GM10847 (cell line): ENCODE results near the gene EHD1.

Experiments
- POLR2A ChIP-seq: IDR thresholded peaks from 2 replicates; pipeline ENCODE4 v1.6.1; 2011; ENCODE audit not compliant: insufficient read length; ENCODE audit errors: extremely low read depth

EHD1 gene

GRCh38 chr11:64831411-64831891, 47.0 kb downstream of the EHD1 start:
- TF ChIP-seq POLR2A = no peak

DNA sequence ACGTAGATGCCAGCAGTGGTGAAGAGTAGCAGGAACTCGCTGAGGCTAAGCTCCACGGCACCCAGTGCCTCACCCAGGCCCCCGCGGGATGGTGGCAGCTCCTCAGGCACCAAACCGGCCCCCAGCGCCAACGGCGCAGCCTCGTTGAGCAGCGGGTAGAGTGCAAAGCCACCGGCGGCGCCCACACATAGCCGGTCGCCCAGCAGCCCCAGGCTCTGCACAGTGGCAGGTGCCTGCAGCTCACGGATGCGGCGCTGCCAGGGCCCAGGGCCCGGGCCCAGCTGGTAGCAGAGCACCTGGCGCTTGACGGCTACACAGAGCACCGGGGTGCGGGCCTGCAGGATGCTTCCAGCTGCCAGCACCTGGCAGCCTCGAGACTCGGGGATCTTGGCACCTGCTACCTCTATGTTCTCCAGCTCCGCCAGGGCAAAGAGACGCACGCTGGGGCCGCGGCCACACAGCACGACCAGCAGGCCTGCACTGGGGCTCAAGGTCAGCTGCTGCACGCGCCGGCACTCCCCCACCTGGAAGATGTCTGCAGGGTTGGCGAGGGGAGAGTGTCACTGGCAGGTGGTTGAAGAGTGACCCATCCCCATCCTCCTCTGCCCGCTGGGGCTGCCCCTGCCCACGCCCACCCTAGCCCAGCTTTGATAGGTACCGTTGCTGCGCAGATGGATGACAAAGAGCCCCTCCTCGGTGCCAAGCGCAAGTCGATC, 48.7 kb downstream of the EHD1 start:
- TF ChIP-seq POLR2A = no peak

DNA sequence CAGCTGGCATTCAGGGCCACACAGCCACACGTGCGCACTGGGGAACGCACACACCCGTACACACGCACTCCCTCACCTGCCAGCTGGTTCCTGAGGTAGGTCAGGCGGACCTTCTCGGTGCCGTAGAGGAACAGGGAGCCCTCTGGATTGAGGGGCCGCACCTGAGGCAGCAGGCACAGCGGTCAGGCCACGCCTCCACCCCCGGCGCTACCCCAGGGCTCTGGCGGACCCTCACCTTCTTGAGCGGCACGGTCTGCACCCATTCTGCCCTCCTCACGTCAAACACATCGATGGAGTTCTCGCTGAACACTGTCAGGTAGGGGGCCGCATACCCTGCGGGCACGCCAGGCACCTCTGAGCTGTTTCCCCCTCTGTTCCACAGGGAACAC, 51.0 kb downstream of the EHD1 start:
- no peak for TF ChIP-seq POLR2A

DNA sequence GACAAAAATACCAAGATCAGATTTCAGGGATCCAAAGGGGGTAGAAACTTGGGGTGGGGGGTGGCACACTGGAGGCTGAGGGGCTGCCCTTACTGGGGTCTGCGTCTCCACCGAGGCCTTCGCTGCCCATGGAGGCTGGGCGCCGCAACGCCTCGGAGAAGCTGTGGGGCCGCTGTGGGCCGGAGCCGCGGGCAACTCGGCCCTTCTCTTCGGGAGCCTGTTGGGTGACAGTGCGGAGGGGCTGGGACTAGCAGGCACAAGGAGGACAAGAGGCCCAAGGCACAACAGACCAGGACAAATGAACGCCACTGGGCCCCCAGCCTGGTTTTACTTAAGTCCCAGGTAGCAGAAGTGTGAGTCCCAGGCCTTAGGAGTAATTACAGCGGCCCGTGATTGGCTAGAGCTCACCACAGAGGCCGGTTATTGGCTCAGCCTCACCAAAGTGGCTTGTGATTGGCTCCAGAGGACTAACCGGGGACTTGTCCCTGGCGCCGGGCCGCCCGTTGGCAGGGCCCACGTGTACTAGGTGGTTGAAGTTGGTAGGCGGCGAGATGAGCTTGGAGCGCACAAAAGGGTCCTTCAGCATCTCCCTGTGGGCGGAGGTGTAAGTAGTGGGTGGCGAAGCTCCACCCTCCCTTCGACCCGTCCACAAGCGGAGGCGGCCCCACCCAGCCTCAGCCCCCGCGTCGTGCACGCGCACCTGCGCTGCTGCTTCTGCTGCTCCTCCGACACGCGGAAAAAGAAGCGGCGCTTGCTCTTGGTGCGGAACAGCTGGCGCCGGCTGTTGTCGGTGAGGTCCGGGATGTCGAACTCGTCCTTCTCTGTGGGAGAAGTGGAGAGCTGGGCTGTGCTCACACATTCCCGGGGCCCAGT, 51.6 kb downstream of the EHD1 start:
- TF ChIP-seq POLR2A = no peak

DNA sequence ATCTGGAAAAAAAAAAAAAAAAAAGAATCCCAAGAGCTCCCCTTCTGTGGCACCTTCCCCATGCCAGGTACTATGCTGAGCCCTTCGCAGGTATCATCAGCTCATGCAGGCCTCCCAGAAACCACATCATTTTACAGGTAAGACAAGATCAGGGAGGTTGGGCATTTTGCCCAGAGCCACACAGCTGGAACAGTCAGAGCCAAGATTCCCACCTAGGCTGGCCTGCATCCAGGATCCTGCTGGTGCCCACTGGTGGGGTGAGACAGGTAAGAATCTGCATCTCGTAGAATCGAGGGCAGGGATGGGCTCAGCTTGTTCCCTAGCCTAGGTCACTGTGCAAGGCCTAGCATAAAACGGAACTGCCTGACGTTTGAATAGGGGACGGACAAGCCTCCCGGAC, 52.4 kb downstream of the EHD1 start:
- TF ChIP-seq POLR2A = no peak

GRCh38 chr11:64823568-64824119, 54.8 kb downstream of the EHD1 start:
- no peak for TF ChIP-seq POLR2A

DNA sequence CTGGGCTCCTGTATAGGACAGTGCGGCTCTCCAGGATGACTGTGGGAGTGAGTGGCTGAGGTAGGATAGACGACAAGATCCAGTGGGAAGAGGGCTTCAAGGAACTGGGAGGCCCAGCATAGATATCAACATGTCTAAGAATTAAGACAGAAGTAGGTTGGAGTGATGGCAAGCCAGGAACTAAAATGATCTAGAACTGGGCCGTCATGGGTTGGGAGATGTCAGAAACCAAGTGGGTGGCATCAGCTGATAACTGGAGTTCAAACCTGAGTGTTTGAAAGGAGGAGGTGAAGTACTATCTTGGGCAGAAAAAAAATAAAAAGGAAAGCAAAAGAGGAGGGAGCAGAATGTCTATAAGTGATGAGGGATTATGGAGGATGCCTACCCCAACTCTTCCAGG, 60.9 kb downstream of the EHD1 start:
- no peak for TF ChIP-seq POLR2A

GRCh38 chr11:64814712-64815187, 63.7 kb downstream of the EHD1 start:
- no peak for TF ChIP-seq POLR2A

DNA sequence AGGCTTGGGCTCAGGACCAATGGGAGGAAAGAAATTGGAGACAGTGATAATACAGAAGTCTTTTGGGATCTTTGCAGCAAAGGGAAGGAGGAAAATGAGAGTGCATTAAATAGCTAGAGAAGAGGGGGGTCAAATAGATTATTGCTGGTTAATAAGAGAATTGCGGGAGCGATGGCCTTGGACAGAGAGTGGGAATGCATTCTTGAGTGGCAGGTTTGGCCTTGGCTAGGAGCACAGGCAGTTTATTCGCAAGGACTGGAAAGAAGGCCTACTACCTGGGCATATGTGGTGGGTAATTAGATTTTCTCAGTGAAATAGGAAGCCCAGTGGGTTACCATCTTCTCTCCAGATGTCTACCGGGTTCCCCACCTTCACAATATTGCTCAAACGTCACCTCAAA, 64.6 kb downstream of the EHD1 start:
- TF ChIP-seq POLR2A = no peak

DNA sequence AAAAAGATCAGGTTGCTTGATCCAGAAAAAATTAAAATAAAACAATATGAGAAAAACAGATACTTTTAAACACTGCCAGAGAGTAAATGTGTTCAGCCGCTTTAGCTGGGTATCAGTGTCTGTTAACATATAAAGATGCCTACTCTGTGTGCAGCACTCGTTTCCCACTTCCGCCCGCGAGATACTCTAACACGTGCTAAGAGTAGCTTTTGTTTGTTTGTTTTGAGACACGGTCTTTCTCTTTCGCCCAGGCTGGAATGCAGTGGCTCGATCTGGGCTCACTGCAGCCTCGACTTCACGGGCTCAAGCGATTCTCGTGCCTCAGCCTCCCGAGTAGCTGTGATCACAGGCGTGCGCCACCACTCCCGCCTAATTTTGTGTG, 67.5 kb downstream of the EHD1 start:
- TF ChIP-seq POLR2A = no peak

GRCh38 chr11:64810271-64810890, 68.0 kb downstream of the EHD1 start, which contains the start of gene MEN1:
MEN1 (minus strand) TSS chr11:64810551; CDS start chr11:64810109, 442 bp downstream.
- TF ChIP-seq POLR2A = peak; percentile 44

GRCh38 chr11:64809781-64810241, 68.6 kb downstream of the EHD1 start:
- no peak for TF ChIP-seq POLR2A

GRCh38 chr11:64805481-64805880, 72.9 kb downstream of the EHD1 start:
- no peak for TF ChIP-seq POLR2A

GRCh38 chr11:64804346-64805210, 73.8 kb downstream of the EHD1 start:
- no peak for TF ChIP-seq POLR2A
